Keratinocyte (primary cell): ENCODE data around the gene SUPT5H.

Source experiments
- CTCF ChIP-seq, 3 experiments: IDR thresholded peaks in 1 of 3; conservative IDR thresholded peaks in 1 of 3; optimal IDR thresholded peaks in 1 of 3; 2 replicates in 2 of 3; 3 replicates in 1 of 3; pipeline versions ENCODE3 to v1.5.1; 2011; ENCODE audit warnings: low read length in 3 of 3, mild to moderate bottlenecking in 3 of 3, moderate library complexity in 2 of 3, control low read depth in 1 of 3, inconsistent platforms in 1 of 3; ENCODE audit not compliant: insufficient read depth in 2 of 3; ENCODE audit errors: extremely low read depth in 1 of 3
- EZH2 ChIP-seq: IDR thresholded peaks from one replicate; pipeline ENCODE4 v1.6.1; 2012; ENCODE audit warnings: inconsistent platforms, mild to moderate bottlenecking, low read length, moderate library complexity

- TF ChIP-seq CTCF (optimal IDR thresholded peaks at IDR 0.05 in 1 of 3, IDR thresholded peaks at IDR 0.05 in 1 of 3, conservative IDR thresholded peaks at IDR 0.05 in 1 of 3; ENCODE audit: extremely low read depth in 1 of 3, insufficient read depth in 2 of 3, low read length in 3 of 3) (no peak), EZH2 (no peak)
Observed at GRCh38 chr19:39408392-39409207, 36.8 kb upstream of the SUPT5H start.
